SK-N-MC (cell line): Measurements from ENCODE around the gene ALG9.

Source experiments
- EZH2 ChIP-seq: fragments of 200-600 bp; sonication (generic); IDR thresholded peaks from one replicate; pipeline ENCODE4 v1.6.1; 2017; ENCODE audit warnings: antibody characterized with exemption
- FOXP2 ChIP-seq: optimal IDR thresholded peaks from 2 replicates; pipeline ENCODE3; 2011; ENCODE audit warnings: mild to moderate bottlenecking, moderate library complexity; ENCODE audit not compliant: insufficient read depth; ENCODE audit errors: extremely low read length, control extremely low read depth
- POLR2AphosphoS5 ChIP-seq: IDR thresholded peaks from 2 replicates; pipeline ENCODE4 v1.6.1; 2012; ENCODE audit warnings: mild to moderate bottlenecking, low read depth, low read length, borderline replicate concordance

- TF ChIP-seq POLR2AphosphoS5 (no peak), EZH2 (no peak), FOXP2 (no peak)
Observed at GRCh38 chr11:111788464-111788863, 82.9 kb downstream of the ALG9 start.
